Islet precursor cell (in vitro differentiated cells): ENCODE data around the gene CMIP.
"Not testable (repeated sequence)": the region's sequence is repeated elsewhere in the genome, so short reads cannot be mapped to it uniquely, and the experiment has no call there.

Experiments used
- DNase-seq: peaks from one replicate; pipeline ENCODE4 v3.0.0-alpha.2; 2018

The CMIP gene

DNA sequence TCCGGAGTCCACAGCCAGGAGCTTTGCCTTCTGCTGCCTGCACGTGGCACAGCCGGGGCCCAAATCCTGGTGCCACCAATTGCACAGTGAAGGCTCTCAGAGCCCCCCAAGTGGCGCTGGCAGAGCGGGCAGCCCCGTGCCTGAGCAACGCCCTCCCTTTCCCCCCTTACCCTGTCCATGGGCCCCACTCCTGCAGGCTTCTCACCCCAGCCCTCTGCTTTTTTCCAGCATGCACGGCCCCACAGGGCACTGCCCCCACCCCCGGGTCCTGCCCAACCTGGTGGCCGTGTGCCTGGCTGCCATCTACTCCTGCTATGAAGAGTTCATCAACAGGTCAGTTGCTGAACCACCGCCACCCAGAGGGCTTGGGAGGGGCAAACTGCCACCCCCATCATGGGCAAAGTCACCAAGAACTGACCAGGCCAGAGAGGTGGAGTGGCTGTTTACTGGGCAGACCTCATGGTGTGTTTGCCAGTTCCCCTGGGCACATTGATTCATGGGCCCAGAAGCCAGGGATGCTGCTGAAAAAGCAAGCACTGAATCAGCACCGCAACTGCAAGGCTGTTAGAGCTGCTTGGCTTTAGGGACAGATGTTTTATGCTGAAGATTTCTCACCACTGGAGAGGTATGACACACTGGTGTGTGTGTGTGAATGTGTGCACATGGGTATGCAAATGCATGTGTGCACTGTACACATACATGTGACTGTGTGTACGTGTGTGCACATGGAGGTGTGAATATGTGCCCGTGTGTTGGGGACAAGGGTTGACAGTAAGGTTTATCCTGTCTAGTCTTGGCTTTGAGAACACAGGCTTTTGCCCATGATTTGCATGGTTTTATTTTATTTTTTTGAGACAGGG lies 227.4 kb downstream of the CMIP start:
- DNase-seq = no peak

DNA sequence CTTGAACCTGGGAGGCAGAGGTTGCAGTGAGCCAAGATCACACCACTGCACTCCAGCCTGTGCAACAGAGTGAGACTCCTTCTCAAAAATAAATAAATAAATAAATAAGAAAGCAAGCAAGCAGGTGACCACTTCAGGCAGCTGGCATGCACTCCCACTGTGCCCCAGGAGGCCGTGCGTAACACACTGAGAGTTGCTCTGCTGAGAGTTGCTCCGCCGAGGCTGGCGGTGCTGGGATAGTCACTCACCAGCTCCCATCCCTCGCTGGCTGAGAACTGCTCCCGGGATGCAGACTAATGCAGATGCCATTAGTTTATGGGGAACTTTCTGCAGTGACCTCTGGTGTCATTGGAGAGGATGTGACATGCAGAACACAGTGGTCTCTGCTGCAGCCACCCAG lies 228.8 kb downstream of the CMIP start:
- no peak for DNase-seq

GRCh38 chr16:81675662-81676061 lies 231.1 kb downstream of the CMIP start:
- DNase-seq = no peak

- DNase-seq = no peak
Measured at GRCh38 chr16:81676066-81676882, 231.7 kb downstream of the CMIP start.

DNA sequence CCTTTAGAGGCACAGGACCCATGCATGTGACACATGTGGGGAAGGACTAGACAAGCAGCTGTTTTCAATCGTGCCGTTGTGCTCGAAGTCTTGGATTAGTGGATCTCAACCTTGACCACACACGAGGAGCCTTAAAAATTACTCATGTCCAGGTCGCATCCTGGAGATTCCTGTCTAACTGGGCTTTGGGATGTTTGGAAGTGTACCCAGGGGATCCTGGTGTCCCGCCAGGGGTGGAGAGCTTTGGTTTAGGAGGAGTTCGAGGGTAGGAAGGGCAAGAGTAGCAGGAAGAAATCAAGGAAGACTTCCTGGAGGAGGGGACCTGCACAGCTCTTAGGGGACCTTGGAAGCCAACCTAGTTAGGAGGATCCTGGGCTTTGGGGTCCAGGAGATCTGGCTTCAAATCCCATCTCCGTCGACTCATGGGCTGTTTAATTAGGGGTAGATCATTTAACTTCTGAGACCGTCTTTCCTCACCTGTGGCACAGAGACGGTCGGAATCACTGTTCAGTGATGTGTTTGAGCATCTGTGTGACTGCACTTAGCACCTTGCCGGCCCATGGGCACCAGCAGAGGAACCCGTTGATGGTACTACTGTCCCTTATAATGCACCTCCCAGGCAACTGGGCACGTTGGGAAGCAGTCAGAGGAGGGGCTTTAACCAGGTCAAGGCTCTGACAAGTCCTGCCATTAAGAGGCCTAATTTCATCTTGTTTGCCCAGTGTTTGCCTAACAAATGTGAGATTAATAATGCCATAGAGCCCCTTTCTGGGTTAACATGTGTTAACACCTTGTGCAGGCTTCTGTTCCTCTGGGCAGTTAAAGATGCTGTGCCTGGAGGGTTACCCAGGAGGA lies 232.5 kb downstream of the CMIP start:
- no peak for DNase-seq

DNA sequence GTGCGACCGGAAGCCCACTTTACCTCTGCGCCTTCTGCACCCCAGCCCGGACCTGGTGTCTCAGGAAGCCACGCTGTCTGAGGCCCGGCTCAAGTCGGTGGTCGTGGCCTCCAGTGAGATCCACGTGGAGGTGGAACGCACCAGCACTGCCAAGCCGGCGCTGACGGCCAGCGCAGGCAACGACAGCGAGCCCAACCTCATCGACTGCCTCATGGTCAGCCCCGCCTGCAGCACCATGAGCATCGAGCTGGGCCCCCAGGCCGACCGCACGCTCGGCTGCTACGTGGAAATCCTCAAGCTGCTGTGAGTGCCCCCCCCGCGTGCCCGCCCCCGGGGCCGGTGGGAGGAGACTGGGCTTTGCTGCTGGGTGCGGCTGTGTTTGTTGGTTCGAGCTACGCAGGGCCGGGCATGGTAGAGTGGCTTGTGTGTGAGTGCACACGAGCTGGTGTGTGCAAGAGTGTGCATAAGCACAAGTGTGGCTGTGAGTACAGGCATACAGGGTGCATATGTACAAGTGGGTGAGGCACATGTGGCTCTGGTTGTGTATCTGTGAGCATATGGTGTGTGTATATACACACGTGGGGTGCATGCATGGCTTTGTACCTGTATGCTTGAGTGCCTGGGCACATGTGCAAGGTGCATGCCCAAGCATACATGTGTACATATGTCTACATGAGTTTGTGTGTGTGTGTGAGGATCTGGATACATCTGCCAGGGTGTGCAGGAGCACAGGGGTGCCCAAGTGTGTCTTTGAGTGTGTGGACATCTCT lies 233.9 kb downstream of the CMIP start:
- no peak for DNase-seq

DNA sequence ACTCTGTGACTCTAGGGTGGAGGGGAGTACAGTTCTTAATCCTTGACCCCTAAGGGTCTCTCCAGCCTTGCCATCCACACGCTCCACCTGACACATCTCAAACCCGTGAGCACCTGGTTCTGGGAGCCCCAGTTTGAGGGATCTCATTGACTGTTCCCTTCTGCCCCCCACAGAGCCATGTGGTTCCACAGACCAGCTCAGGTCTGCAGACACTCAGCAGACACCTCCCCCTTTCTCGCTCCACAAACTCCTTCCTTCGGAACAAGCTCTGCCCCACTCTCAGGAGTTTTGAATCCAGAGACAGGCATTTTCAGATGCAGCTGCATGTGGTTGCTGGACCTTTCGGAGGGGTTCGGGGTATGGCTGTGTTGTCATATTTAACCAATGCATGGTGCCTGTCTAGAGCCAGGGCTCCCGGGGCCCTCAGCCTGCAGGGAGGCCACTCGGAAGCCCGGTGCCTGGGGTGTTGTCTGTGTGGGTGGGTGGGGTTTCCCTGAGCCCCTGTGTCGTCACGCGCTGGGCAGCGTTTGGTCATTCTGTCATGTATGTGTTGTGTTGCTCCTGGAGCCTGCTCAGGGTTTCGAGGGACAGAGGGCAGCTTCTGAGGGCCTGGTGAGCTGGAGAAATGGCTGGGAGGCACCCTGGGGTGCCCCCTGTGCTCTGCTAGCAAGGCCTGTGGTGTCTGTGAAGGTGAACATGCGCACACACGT lies 235.3 kb downstream of the CMIP start:
- DNase-seq = no peak

GRCh38 chr16:81680444-81681275 lies 236.1 kb downstream of the CMIP start:
- DNase-seq = no peak

GRCh38 chr16:81681311-81681710 lies 236.7 kb downstream of the CMIP start:
- no peak for DNase-seq

- DNase-seq = no peak
Measured at GRCh38 chr16:81684242-81684837, 239.7 kb downstream of the CMIP start.

DNA sequence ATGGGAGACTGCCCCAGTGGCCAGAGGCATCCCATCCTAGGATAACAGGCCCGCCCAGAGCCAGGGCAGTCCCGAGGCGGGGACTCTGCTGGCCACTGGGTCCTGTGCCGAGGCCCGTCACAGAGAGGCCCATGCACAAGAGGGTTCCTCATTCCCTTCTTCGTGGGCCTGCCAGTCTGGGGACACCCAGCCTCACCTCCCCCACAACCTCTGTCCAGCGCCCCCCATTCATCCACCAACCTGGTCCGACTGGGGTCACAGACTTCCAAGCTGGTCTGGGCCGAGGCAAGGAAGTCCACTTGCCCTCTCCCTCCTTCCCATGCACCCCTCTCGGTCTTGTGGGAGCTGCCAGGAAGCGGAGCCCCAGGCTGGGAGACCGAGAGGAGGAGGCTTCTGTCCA lies 240.3 kb downstream of the CMIP start:
- DNase-seq = no peak

- DNase-seq = no peak
Measured at GRCh38 chr16:81686391-81687130, 242.0 kb downstream of the CMIP start.

DNA sequence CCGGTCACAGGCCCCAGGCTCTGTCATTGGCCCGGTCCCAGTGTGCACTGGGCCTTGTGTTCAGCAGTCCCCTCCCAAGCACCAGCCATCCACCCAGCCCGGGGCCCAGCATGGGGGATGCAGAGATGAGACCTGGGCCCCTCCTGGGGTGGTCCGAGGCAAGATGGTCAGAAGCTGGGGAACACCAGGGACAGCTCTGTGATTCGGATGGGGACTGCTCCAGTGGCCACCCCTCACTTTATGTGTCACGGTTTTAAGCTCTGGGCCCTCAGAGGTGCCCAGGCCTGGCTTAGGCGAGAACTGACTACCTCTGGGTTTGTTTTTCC lies 242.5 kb downstream of the CMIP start:
- no peak for DNase-seq

DNA sequence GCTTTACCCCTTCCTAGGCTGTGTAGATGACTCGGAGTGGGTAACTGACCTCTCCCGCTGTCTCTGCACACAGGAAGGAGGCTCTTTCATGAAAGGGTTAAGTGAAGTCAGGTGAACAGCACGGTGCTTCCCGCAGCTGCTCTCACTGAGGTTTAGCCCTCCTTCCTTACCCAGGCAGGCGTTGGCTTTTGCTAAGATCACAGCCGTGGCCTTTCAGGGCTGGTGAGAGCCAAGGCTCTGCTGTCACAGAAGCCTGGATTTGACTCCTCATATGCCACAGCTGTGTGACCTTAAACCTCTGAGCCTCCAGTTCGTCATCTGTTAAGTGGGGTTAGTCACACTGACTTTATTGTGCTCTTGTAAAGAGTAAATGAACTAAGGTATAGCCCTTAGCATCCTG lies 243.6 kb downstream of the CMIP start:
- DNase-seq = no peak

- not testable (repeated sequence) for DNase-seq
Measured at GRCh38 chr16:81688839-81689238, 244.2 kb downstream of the CMIP start.

GRCh38 chr16:81692021-81692420 lies 247.4 kb downstream of the CMIP start:
- DNase-seq = no peak

DNA sequence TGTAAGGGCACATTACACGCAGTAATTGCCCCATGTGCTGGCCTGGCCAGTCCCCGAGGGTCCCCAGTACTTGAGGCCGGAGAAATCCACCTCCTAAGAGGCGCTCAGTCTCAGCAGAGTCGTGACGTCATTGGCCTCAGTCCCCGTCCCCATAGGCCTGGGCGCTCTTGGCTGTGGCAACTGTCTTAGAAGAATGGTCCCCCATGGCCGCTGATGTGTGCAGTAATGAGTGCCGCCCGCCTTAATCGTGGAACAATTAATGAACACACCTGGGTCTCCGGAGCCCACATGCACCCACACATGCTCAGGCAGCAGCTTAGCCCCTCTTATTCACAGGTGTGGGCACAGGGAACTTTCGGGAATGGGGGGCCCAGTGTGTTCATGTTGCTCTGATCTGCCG lies 248.0 kb downstream of the CMIP start:
- no peak for DNase-seq

DNA sequence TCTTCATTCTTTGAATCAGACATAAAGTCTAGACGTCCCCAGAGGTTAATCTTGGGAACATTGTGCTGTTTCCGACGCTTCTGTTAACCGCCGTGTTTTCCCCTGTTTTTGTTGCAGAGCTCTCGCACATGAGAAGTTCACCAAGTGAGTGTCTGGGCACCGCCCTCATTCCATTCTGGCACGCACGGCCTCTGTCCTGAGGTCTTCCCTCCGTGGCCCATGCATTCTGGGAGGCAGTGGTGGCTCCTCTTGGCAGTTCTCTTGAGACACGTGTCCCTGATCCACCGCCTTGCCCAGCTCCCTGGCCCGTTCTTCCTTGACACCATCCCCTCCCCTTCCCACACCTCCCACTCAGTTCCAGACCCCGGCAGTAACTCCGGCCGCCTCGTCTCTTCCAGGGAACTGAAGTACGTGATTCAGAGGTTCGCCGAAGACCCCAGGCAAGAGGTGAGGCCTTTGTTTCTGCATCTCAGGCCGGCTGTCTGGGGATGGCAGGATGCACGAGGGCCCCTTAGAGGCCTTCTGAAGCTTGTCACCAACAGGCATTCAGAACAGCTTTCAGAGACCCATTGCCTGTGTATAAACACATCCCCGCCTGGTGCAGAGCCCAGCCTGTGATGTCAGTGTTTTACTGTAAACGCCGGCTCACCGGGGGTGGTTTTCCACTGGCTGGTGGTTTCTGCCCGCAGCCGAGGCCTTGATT lies 248.6 kb downstream of the CMIP start:
- no peak for DNase-seq

GRCh38 chr16:81693744-81694303 lies 249.2 kb downstream of the CMIP start:
- no peak for DNase-seq
